ENCODE measurements around the gene BANK1.

- TF ChIP-seq CTCF (IDR thresholded peaks at IDR 0.05) (no peak), POLR2A (IDR thresholded peaks at IDR 0.05) (no peak), POLR2AphosphoS5 (IDR thresholded peaks at IDR 0.05) (no peak)
These were observed 270.6 kb downstream of the BANK1 start for GRCh38 chr4:102061133-102061532.
